ENCODE results near the gene AK8. TPM values are rescaled to one million over a fixed set of nuclear protein-coding genes. Genes with fewer than 3 reads are reported as not detected.

Gene AK8
- total RNA-seq, 6 donors from 2014 or later: 0.44 to 8.4 (median 3.6) TPM

GRCh38 chr9:132742821-132743311, 135.2 kb downstream of the AK8 start:
- H3K36me3 ChIP-seq: no peaks in the 10 kb centered on the region
- H3K27me3 ChIP-seq: peaks cover 0 to 9% (median 0%) of the 10 kb centered on the region in 4 donors
- no peak for TF ChIP-seq EP300 (IDR thresholded peaks at IDR 0.05)
- TF ChIP-seq CTCF (IDR thresholded peaks at IDR 0.05): no peak
- no peak for TF ChIP-seq POLR2AphosphoS5 (IDR thresholded peaks at IDR 0.05)
- no peak for TF ChIP-seq POLR2A (IDR thresholded peaks at IDR 0.05)
- H3K4me1 ChIP-seq: no peaks in the 10 kb centered on the region
- DNase-seq: peak in 1 of 2 donors; percentile 58
- WGBS, 2 donors: 64 to 68% methylated on average over 9 to 17 of the region's 17 CpGs
- H3K27ac ChIP-seq: no peak overlapping the region
- no peaks in the 10 kb centered on the region for H3K9me3 ChIP-seq
- H3K4me3 ChIP-seq: no peak overlapping the region
- no peak for ATAC-seq (ENCODE audit: low FRiP score in 2 of 2)

- Histone ChIP-seq H3K27me3 (peaks cover 0 to 9% (median 0%) of the 10 kb centered on the region in 4 donors), H3K9me3 (no peaks in the 10 kb centered on the region), H3K4me1 (no peaks in the 10 kb centered on the region), H3K36me3 (no peaks in the 10 kb centered on the region), H3K4me3 (no peak overlapping the region), H3K27ac (no peak overlapping the region)
- ATAC-seq (ENCODE audit: low FRiP score in 2 of 2) (no peak), DNase-seq (no peak)
- TF ChIP-seq EP300 (IDR thresholded peaks at IDR 0.05): no peak
- TF ChIP-seq POLR2A (IDR thresholded peaks at IDR 0.05): no peak
- no peak for TF ChIP-seq POLR2AphosphoS5 (IDR thresholded peaks at IDR 0.05)
- no peak for TF ChIP-seq CTCF (IDR thresholded peaks at IDR 0.05)
- WGBS, 2 donors: 86 to 94% methylated on average over 12 to 13 of the region's 15 CpGs
These were observed 137.4 kb downstream of the AK8 start for GRCh38 chr9:132740526-132741309.

GRCh38 chr9:132739710-132740310, 138.3 kb downstream of the AK8 start:
- no peak for DNase-seq
- TF ChIP-seq POLR2A (IDR thresholded peaks at IDR 0.05) (no peak), EP300 (IDR thresholded peaks at IDR 0.05) (no peak), CTCF (IDR thresholded peaks at IDR 0.05) (no peak), POLR2AphosphoS5 (IDR thresholded peaks at IDR 0.05) (no peak)
- Histone ChIP-seq H3K9me3 (no peaks in the 10 kb centered on the region), H3K27me3 (peaks cover 0 to 9% (median 0%) of the 10 kb centered on the region in 4 donors), H3K27ac (no peak overlapping the region), H3K4me3 (no peak overlapping the region), H3K4me1 (no peaks in the 10 kb centered on the region), H3K36me3 (no peaks in the 10 kb centered on the region)
- no peak for ATAC-seq (ENCODE audit: low FRiP score in 2 of 2)
- WGBS, 2 donors: 91 to 94% methylated on average over 9 of the region's 9 CpGs

GRCh38 chr9:132733260-132733815, 144.7 kb downstream of the AK8 start:
- DNase-seq: peak in 1 of 2 donors; percentile 65
- TF ChIP-seq CTCF (IDR thresholded peaks at IDR 0.05) (no peak), EP300 (IDR thresholded peaks at IDR 0.05) (no peak), POLR2A (IDR thresholded peaks at IDR 0.05) (no peak), POLR2AphosphoS5 (IDR thresholded peaks at IDR 0.05) (no peak)

More at GRCh38 chr9:132733260-132733815, 144.7 kb downstream of the AK8 start:
- WGBS, 2 donors: 66 to 69% methylated on average over 11 to 22 of the region's 22 CpGs
- Histone ChIP-seq H3K4me3 (no peak overlapping the region), H3K4me1 (peaks cover 0 to 12% (median 5%) of the 10 kb centered on the region in 4 donors), H3K36me3 (no peaks in the 10 kb centered on the region), H3K9me3 (no peaks in the 10 kb centered on the region), H3K27ac (no peak overlapping the region), H3K27me3 (no peaks in the 10 kb centered on the region)
- ATAC-seq (ENCODE audit: low FRiP score in 2 of 2): no peak
